Heart left ventricle (tissue), 16 donors: ENCODE results near the gene VKORC1. TPM values are rescaled to one million over a fixed set of nuclear protein-coding genes. Genes with fewer than 3 reads are reported as not detected.

Experiments used
- ATAC-seq, 4 donors: fragments of 200-7000 bp; cut with Tn5 transposase; one replicate each; pipeline ENCODE4 v1.9.1; 2020 to 2022; ENCODE audit warnings: moderate library complexity in 4 of 4, mild to moderate bottlenecking in 3 of 4, moderate number of reproducible peaks in 1 of 4
- DNase-seq, 5 donors: peaks; one replicate each; pipeline ENCODE4 v3.0.0-alpha.2; 2020
- H3K27ac ChIP-seq, 12 donors: fragments of 200-600 bp; sonication (generic) in 4 of 12; one replicate each; pipeline versions ENCODE4 v1.5.0 to v1.8.0; 2016 to 2022; ENCODE audit warnings: mild to moderate bottlenecking in 2 of 12
- H3K27me3 ChIP-seq, 9 donors: fragments of 200-600 bp; sonication (generic) in 2 of 9; one replicate each; pipeline versions ENCODE4 v1.5.1 to v1.8.0; 2016 to 2022; ENCODE audit warnings: mild to moderate bottlenecking in 3 of 9
- H3K36me3 ChIP-seq, 9 donors: fragments of 200-600 bp; sonication (generic) in 2 of 9; one replicate each; pipeline versions ENCODE4 v1.5.0 to v1.8.0; 2018 to 2022; ENCODE audit warnings: mild to moderate bottlenecking in 2 of 9
- H3K4me1 ChIP-seq, 12 donors: fragments of 200-600 bp; sonication (generic) in 4 of 12; one replicate each; pipeline versions ENCODE4 v1.5.0 to v1.8.0; 2016 to 2022; ENCODE audit warnings: mild to moderate bottlenecking in 3 of 12
- H3K4me3 ChIP-seq, 12 donors: fragments of 200-600 bp; sonication (generic) in 4 of 12; one replicate each; pipeline versions ENCODE4 v1.5.0 to v1.8.0; 2017 to 2022; ENCODE audit warnings: mild to moderate bottlenecking in 9 of 12, moderate library complexity in 4 of 12
- H3K9me3 ChIP-seq, 12 donors: fragments of 200-600 bp; sonication (generic) in 4 of 12; one replicate each; pipeline versions ENCODE4 v1.5.0 to v1.8.0; 2016 to 2022; ENCODE audit warnings: mild to moderate bottlenecking in 1 of 12
- POLR2A ChIP-seq, 2 donors: fragments of 450-650 bp; IDR thresholded peaks; one replicate each; pipeline ENCODE4 v1.6.1; 2017; ENCODE audit warnings: antibody characterized with exemption in 2 of 2, mild to moderate bottlenecking in 2 of 2, moderate library complexity in 2 of 2
- WGBS, 4 donors: extraction: QIAGEN DNeasy Blood & Tissue Kit in 2 of 4; methylation state at CpG; one replicate each; pipeline versions ENCODE4 v1.1.5 to v1.1.7; 2013 to 2018; 5-methylcytosine and 5-hydroxymethylcytosine counted together
- intact Hi-C, 10 donors: fragments of 100-400 bp; cut with DNase I; formaldehyde crosslinking; loops; one replicate each; pipeline versions ENCODE4 v1.11.1 to v1.14.2; 2022
- polyA plus RNA-seq, 2 donors: library from polyadenylated mRNA; stranded (reverse); fragments of 200-250 nt; gene quantifications; one replicate each; pipeline ENCODE4 v1.2.3, GENCODE V29; 2013
- total RNA-seq, 9 donors: library from RNA; depleted of rRNA in 2 of 9; stranded (reverse); fragments of >200 nt in 2 of 9; fragmentation: NEBNext Ultra II Directional in 3 of 9; extraction: Animal tissue kit (Norgen Biotek cat#: 25700) in 3 of 9; gene quantifications; one replicate each; pipeline versions ENCODE4 v1.1.0 to v1.2.4, GENCODE V29; 2016 to 2023
- TF ChIP-seq, protein P1 (sequence below), 12 donors: fragments of 200-600 bp; sonication (generic) in 4 of 12; IDR thresholded peaks; one replicate each; pipeline versions ENCODE4 v1.5.0 to v1.8.0; 2018 to 2022; ENCODE audit warnings: antibody characterized with exemption in 12 of 12, mild to moderate bottlenecking in 5 of 12
- donor health status: ischemic (EF 13 %, LVEDD 7.1; RV severe dilation, severe dysfunction).
- donor health status: healthy with polysubstance abuse.
- donor health status: DM: no; HTN: yes; CAD: no.
- donor health status: DM: no; HTN: no; CAD: no.
- donor health status: ischemic (EF 25% LVEDD 6.9; RV normal size, moderate dysfunction).
- donor health status: ischemic (EF 25% LVEDD 5.7; RV mildly dilated, moderate dysfunction).
- donor health status: healthy.
- donor health status: DM: yes; HTN: yes; CAD: no.
- donor health status: ischemic (EF 35%, LVEDD 5.7; RV mildly dilated, moderate dysfunction).
- donor health status: nonischemic (EF 11% LVEDD 7.7; RV severe dilation, severe dysfunction).
- donor health status: DM: yes; HTN: yes; CAD: no.
- donor health status: PGD.
- donor health status: ischemic (EF 29% LVEDD 5.4; RV normal size, mild dysfunction).
- donor health status: nonischemic (EF 23%, LVEDD 6.1; RV moderate dilation, normal function).

VKORC1 gene
- total and polyA plus RNA-seq, 11 donors = 25.9 to 134 (median 42.0) TPM

GRCh38 chr16:31108035-31108793 is 13.6 kb upstream of the VKORC1 start, which contains the start of gene BCKDK:
Gene BCKDK, plus strand, starts transcription at chr16:31108386. Its CDS starts 838 bp downstream, at chr16:31109224.
- ATAC-seq (peak; percentile 63 to 84 (median 78)), DNase-seq (peak; percentile 80 to 90 (median 85))
- TF ChIP-seq, protein P1, sequence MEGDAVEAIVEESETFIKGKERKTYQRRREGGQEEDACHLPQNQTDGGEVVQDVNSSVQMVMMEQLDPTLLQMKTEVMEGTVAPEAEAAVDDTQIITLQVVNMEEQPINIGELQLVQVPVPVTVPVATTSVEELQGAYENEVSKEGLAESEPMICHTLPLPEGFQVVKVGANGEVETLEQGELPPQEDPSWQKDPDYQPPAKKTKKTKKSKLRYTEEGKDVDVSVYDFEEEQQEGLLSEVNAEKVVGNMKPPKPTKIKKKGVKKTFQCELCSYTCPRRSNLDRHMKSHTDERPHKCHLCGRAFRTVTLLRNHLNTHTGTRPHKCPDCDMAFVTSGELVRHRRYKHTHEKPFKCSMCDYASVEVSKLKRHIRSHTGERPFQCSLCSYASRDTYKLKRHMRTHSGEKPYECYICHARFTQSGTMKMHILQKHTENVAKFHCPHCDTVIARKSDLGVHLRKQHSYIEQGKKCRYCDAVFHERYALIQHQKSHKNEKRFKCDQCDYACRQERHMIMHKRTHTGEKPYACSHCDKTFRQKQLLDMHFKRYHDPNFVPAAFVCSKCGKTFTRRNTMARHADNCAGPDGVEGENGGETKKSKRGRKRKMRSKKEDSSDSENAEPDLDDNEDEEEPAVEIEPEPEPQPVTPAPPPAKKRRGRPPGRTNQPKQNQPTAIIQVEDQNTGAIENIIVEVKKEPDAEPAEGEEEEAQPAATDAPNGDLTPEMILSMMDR (IDR thresholded peaks at IDR 0.05) = no peak
- TF ChIP-seq POLR2A (IDR thresholded peaks at IDR 0.05) = peak in 1 of 2 donors; percentile 75
- peak within 1 kb of the TSS; percentile 63 to 99 (median 93) for H3K27ac ChIP-seq
- H3K27me3 ChIP-seq = no peaks in the 10 kb centered on the region
- peaks cover 4 to 46% (median 28%) of the 10 kb centered on the region in 12 donors for H3K4me1 ChIP-seq
- 4 to 7% (median 5%) methylated on average over 38 to 68 of the region's 68 CpGs for WGBS, 4 donors
- no peaks in the 10 kb centered on the region for H3K9me3 ChIP-seq
- intact Hi-C loops = loop anchor here in 4 of 10 donors (2.0 to 5.0 kb wide), 2 partner anchors 34 to 35 kb away; no protein-coding TSS in a partner anchor
- H3K36me3 ChIP-seq = peaks cover 0 to 40% (median 32%) of the 10 kb centered on the region in 9 donors
- H3K4me3 ChIP-seq = peak within 1 kb of the TSS; percentile 67 to 100 (median 93)

DNA sequence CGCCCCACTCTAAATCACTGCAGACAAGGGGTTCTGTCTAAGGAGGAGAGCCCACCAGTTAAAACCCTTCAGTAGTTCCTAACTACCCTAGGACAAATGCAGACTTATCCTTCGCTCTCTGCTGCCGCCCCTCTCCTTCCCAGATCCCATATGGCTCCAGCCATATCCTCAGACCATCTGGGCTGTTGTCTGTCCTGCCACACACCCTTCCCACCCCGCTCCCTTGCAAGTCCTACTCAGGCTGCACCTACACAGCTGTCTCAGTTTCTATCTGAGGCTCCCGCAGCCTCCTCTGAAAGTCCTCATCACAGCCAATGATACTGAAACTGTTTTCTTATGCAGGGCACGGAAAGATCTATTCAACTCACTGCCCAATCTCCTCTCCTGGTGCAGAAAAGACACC is 12.9 kb upstream of the VKORC1 start:
- intact Hi-C loops = loop anchor here in 3 of 10 donors (5.0 kb wide), 1 partner anchor 35 kb away; no protein-coding TSS in a partner anchor
- Histone ChIP-seq H3K9me3 (no peaks in the 10 kb centered on the region), H3K27ac (peak overlapping the region in 6 of 12 donors; percentile 92 to 99 (median 94)), H3K4me3 (peak overlapping the region in 1 of 12 donors; percentile 89), H3K36me3 (peaks cover 0 to 34% (median 30%) of the 10 kb centered on the region in 9 donors), H3K27me3 (no peaks in the 10 kb centered on the region), H3K4me1 (peaks cover 4 to 39% (median 22%) of the 10 kb centered on the region in 12 donors)
- ATAC-seq (no peak), DNase-seq (no peak)
- 94 to 97% (median 95%) methylated on average over 6 of the region's 6 CpGs for WGBS, 4 donors
- TF ChIP-seq, protein P1 (IDR thresholded peaks at IDR 0.05) = no peak
- TF ChIP-seq POLR2A (IDR thresholded peaks at IDR 0.05) = no peak

- no peak overlapping the region for H3K4me3 ChIP-seq
- 92 to 94% (median 93%) methylated on average over 28 of the region's 28 CpGs for WGBS, 4 donors
- DNase-seq (no peak), ATAC-seq (no peak)
- peaks cover 0 to 27% (median 23%) of the 10 kb centered on the region in 9 donors for H3K36me3 ChIP-seq
- H3K4me1 ChIP-seq = peaks cover 4 to 33% (median 21%) of the 10 kb centered on the region in 12 donors
- intact Hi-C loops = loop anchor here in 3 of 10 donors (5.0 kb wide), 1 partner anchor 36 kb away; no protein-coding TSS in a partner anchor
- TF ChIP-seq, protein P1 (IDR thresholded peaks at IDR 0.05) = no peak
- TF ChIP-seq POLR2A (IDR thresholded peaks at IDR 0.05) = no peak
- H3K27me3 ChIP-seq = no peaks in the 10 kb centered on the region
- H3K27ac ChIP-seq = peak overlapping the region in 6 of 12 donors; percentile 66 to 95 (median 79)
- H3K9me3 ChIP-seq = no peaks in the 10 kb centered on the region
Measured at GRCh38 chr16:31106509-31107464, 12.2 kb upstream of the VKORC1 start.
